Raji (cell line): ENCODE data around the gene TGIF2.
A peak's percentile ranks its signal among the peaks of the same experiment; 100 is the strongest.

Source experiments
- POLR2A ChIP-seq: IDR thresholded peaks from 2 replicates; pipeline ENCODE4 v1.6.1; 2011; ENCODE audit warnings: low read depth, low read length, control low read depth; ENCODE audit not compliant: insufficient read depth

The TGIF2 gene

DNA sequence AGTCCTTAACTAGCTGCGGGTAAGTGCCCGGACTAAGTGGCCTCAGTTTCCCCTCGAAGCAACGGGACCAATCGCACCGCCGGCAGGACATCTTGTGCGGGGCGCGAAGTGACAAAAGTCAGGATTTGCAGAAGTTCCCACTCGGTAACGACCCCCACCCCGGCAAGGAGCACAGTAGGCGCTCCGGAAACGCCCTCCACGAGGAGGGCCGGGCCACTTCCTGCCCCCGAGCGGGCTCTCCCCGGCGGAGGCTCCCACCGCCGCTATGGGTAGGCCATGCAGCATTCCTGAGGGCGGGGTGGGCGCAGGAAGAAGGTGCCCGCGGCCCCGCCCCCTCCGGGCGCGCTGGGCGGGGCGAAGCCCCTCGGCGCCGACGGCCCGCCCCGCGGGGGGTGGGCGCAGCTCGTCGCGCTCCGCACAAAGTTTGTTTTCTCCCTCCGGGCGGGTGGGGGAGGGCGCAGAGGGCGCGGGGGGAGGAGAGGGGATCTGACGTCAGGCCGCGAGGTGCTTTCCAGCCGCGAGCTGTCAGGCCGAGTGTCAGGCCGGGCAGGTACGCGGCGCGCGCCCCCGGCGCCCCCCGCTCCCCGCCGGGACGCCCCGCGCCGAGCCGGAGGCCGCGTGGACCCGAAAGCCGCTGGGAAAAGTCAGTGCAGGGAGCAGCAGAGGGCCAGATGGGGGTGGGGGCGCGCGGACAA is at the start of gene TGIF2:
Gene TGIF2 (plus strand): TSS at position 495 of the 695 bp plus-strand sequence. CDS start 5,178 bp downstream, outside the sequence.
- TF ChIP-seq POLR2A = peak; percentile 70

- TF ChIP-seq POLR2A = no peak
Observed at GRCh38 chr20:36525620-36526365, 47.6 kb upstream of the TGIF2 start.

- no peak for TF ChIP-seq POLR2A
Observed at GRCh38 chr20:36526521-36527011, 46.8 kb upstream of the TGIF2 start.

GRCh38 chr20:36527331-36528125 is 45.9 kb upstream of the TGIF2 start:
- TF ChIP-seq POLR2A = no peak

DNA sequence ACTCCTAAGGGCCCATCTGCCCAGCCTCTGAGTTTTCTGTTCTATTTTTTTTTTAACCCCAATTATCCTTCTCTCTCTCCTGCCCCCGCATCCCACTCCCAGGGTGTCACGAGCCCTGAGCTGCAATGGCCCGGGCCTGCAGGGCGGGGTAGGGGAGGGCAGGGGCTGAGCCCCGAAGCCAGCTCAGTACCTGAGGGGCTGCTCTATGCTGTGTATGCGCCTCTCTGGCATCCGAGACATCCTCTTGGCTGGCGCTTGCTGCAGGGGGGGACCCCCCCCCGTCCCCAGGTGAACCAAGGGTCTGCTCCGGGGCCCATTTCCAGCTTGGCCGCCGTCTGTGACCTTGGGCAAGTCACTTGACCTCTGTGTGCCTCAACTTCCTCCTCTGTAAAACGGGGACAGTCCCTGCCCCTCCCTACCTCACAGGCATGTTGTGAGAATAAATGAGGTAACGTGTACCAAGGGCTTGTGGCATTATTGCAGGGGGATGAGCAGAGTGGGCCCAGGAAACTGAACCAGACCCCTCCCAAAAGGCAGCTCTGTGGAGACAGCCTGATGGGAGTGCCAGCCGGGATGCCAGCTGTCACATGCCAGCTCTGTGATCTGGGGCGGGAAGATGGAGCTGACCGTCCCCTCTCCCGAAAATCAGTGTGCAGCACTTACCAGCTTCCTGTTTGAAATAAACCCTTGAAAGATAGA is 45.1 kb upstream of the TGIF2 start:
- TF ChIP-seq POLR2A = no peak

GRCh38 chr20:36528875-36529417 is 44.5 kb upstream of the TGIF2 start:
- no peak for TF ChIP-seq POLR2A

GRCh38 chr20:36532388-36532787 is 41.0 kb upstream of the TGIF2 start:
- no peak for TF ChIP-seq POLR2A

DNA sequence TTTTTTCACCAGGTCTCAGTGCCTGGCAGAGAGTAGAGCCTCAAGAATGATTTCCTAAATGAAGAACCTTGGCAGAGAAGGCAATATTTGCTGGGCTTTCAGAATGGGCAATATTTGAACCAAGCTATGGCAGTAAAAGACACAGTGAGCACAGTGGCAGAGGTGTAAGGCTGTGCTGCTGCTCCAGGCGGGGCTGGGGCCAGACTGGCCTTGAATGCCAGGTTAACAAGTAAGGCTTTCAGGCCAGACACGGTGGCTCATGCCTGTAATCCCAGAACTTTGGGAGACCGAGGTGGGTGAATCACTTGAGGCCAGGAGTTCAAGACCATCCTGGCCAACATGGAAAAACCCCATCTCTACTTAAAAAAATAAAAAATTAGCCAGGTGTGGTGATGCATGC is 40.6 kb upstream of the TGIF2 start:
- TF ChIP-seq POLR2A = no peak

- no peak for TF ChIP-seq POLR2A
Observed at GRCh38 chr20:36538026-36538722, 35.2 kb upstream of the TGIF2 start.

GRCh38 chr20:36540551-36541211 is 32.7 kb upstream of the TGIF2 start:
- no peak for TF ChIP-seq POLR2A

- no peak for TF ChIP-seq POLR2A
Observed at GRCh38 chr20:36541227-36541767, 32.1 kb upstream of the TGIF2 start, which contains the start of gene MYL9. Gene MYL9, plus strand, starts transcription at chr20:36541519. Its CDS starts 3,366 bp downstream, at chr20:36544885.

- TF ChIP-seq POLR2A = no peak
Observed at GRCh38 chr20:36541768-36542488, 31.5 kb upstream of the TGIF2 start.
